Superior temporal gyrus (tissue), 1 donor: Measurements from ENCODE around the gene BORCS8.
"Not testable (repeated sequence)": the region's sequence is repeated elsewhere in the genome, so short reads cannot be mapped to it uniquely, and the experiment has no call there.

ENCODE experiments used
- DNase-seq: peaks from one replicate; pipeline ENCODE4 v3.0.0-alpha.2; 2016; ENCODE audit errors: extremely low spot score

BORCS8 gene

GRCh38 chr19:19148504-19148903 lies 43.4 kb downstream of the BORCS8 start:
- not testable (repeated sequence) for DNase-seq

GRCh38 chr19:19147344-19147743 lies 44.6 kb downstream of the BORCS8 start:
- no peak for DNase-seq

- DNase-seq = no peak
Measured at GRCh38 chr19:19146865-19147264, 45.1 kb downstream of the BORCS8 start.

- DNase-seq = peak; percentile 70
Measured at GRCh38 chr19:19145684-19146608, 46.0 kb downstream of the BORCS8 start.

GRCh38 chr19:19145281-19145680 lies 46.7 kb downstream of the BORCS8 start:
- no peak for DNase-seq

GRCh38 chr19:19142347-19142746 lies 49.6 kb downstream of the BORCS8 start:
- no peak for DNase-seq

- DNase-seq = no peak
Measured at GRCh38 chr19:19140476-19140875, 51.5 kb downstream of the BORCS8 start.

- DNase-seq = no peak
Measured at GRCh38 chr19:19139876-19140229, 52.1 kb downstream of the BORCS8 start.

GRCh38 chr19:19138109-19138981 lies 53.6 kb downstream of the BORCS8 start, which contains the start of gene TMEM161A:
TSS of gene TMEM161A (minus strand) at chr19:19138478. CDS start at chr19:19138428, 50 bp downstream.
- peak; percentile 99 for DNase-seq

- DNase-seq = no peak
Measured at GRCh38 chr19:19137556-19138108, 54.3 kb downstream of the BORCS8 start.

GRCh38 chr19:19135713-19136112 lies 56.2 kb downstream of the BORCS8 start:
- DNase-seq = not testable (repeated sequence)

GRCh38 chr19:19134687-19135158 lies 57.2 kb downstream of the BORCS8 start:
- no peak for DNase-seq

- DNase-seq = no peak
Measured at GRCh38 chr19:19133985-19134384, 58.0 kb downstream of the BORCS8 start.

GRCh38 chr19:19132912-19133311 lies 59.0 kb downstream of the BORCS8 start:
- no peak for DNase-seq

- DNase-seq = no peak
Measured at GRCh38 chr19:19131989-19132388, 60.0 kb downstream of the BORCS8 start.
